ENCODE measurements around the gene D2HGDH. TPM values are rescaled to one million over a fixed set of nuclear protein-coding genes. Genes with fewer than 3 reads are reported as not detected.
"Not testable (repeated sequence)": the region's sequence is repeated elsewhere in the genome, so short reads cannot be mapped to it uniquely, and the experiment has no call there.

The D2HGDH gene
- polyA plus RNA-seq, 1 experiment, result 16.1 TPM

DNA sequence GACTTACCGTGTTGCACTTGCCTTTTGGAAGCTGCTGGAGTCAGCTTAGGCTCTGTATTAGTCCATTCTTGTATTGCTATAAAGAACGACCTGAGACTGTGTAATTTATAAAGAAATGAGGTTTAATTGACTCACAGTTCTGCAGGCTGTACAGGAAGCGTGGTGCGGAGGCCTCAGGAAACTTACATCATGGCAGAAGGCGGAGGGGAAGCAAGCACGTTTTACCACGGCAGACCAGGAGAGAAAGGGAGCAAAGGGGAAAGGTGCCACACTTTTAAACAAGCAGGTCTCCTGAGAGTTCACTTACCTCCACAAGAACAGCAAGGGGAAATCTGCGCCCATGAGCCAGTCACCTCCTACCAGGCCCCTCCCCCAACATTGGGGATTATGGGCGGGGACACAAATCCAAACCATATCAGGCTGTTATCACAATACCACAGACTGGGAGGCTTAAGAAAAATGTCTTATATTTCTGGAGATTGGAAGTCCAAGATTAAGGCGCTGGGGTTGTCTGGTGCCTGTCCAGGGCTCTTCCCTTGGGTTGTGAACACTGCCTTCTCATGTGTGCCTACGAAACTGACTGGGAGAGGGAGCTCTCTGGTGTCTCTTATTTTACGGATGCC is 3.6 kb upstream of the D2HGDH start:
- Histone ChIP-seq H3K4me3 (ENCODE audit: low read depth, low read length) (no peak overlapping the region), H3K27me3 (ENCODE audit: control insufficient read depth, insufficient read depth, low read length) (no peaks in the 10 kb centered on the region), H3K36me3 (ENCODE audit: control insufficient read depth, insufficient read depth, low read length) (no peaks in the 10 kb centered on the region)
- CTCF ChIA-PET, result interaction anchor here (4.9 kb wide), 1 partner anchor 28 kb away, joined by 18 read pairs; the partner anchor contains the start of gene ING5
- POLR2A ChIA-PET, result no interaction called here
- no peak for DNase-seq (ENCODE audit: low read depth)
- TF ChIP-seq, protein P1, sequence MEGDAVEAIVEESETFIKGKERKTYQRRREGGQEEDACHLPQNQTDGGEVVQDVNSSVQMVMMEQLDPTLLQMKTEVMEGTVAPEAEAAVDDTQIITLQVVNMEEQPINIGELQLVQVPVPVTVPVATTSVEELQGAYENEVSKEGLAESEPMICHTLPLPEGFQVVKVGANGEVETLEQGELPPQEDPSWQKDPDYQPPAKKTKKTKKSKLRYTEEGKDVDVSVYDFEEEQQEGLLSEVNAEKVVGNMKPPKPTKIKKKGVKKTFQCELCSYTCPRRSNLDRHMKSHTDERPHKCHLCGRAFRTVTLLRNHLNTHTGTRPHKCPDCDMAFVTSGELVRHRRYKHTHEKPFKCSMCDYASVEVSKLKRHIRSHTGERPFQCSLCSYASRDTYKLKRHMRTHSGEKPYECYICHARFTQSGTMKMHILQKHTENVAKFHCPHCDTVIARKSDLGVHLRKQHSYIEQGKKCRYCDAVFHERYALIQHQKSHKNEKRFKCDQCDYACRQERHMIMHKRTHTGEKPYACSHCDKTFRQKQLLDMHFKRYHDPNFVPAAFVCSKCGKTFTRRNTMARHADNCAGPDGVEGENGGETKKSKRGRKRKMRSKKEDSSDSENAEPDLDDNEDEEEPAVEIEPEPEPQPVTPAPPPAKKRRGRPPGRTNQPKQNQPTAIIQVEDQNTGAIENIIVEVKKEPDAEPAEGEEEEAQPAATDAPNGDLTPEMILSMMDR (IDR thresholded peaks at IDR 0.05; ENCODE audit: insufficient read depth, low read depth, low read length), result no peak

DNA sequence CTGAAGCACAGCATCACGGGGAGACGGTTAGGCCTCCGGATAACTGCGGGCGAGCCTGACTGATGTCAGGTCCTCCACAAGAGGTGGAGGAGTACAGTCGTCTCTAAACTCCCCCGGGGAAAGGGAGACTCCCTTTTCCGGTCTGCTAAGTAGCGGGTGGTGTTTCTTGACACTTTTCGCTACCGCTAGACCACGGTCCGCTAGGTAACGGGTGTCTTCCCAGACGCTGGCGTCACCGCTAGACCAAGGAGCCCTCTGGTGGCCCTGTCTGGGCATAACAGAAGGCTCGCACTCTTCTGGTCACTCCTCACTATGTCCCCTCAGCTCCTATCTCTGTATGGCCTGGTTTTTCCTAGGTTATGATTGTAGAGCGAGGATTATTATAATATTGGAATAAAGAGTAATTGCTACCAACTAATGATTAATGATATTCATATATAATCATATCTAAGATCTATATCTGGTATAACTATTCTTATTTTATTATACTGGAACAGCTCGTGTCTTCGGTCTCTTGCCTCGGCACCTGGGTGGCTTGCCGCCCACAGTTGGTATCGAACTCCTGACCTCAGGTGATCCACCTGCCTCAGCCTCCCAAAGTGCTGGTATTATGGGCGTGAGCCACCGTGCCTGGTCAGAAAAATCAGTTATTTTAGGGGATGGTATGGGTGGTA is 1.8 kb upstream of the D2HGDH start:
- TF ChIP-seq, protein P1 (IDR thresholded peaks at IDR 0.05; ENCODE audit: insufficient read depth, low read depth, low read length), result peak; percentile 38
- H3K4me3 ChIP-seq (ENCODE audit: low read depth, low read length); DNase-seq (ENCODE audit: low read depth); H3K36me3 ChIP-seq (ENCODE audit: control insufficient read depth, insufficient read depth, low read length); H3K27me3 ChIP-seq (ENCODE audit: control insufficient read depth, insufficient read depth, low read length); POLR2A ChIA-PET: not testable (repeated sequence)
- CTCF ChIA-PET, result interaction anchor here (1.3 to 4.9 kb wide), 4 partner anchors 11 to 146 kb away, joined by 3 to 18 read pairs (median 9); partner anchors contain the start of gene ING5

- CTCF ChIA-PET, result interaction anchor here (1.2 to 2.8 kb wide), 7 partner anchors 7 to 145 kb away, joined by 3 to 15 read pairs (median 9); partner anchors contain the start of gene ING5
- H3K36me3 ChIP-seq (ENCODE audit: control insufficient read depth, insufficient read depth, low read length), result peaks cover 3% of the 10 kb centered on the region
- POLR2A ChIA-PET, result no interaction called here
- TF ChIP-seq, protein P1 (IDR thresholded peaks at IDR 0.05; ENCODE audit: insufficient read depth, low read depth, low read length), result no peak
- no peak for DNase-seq (ENCODE audit: low read depth)
- H3K27me3 ChIP-seq (ENCODE audit: control insufficient read depth, insufficient read depth, low read length), result no peaks in the 10 kb centered on the region
- H3K4me3 ChIP-seq (ENCODE audit: low read depth, low read length), result peak overlapping the region; percentile 82
These were observed 831 bp upstream of the D2HGDH start for GRCh38 chr2:241733391-241734207.

- POLR2A ChIA-PET, result no interaction called here
These were observed 293 bp upstream of the D2HGDH start for GRCh38 chr2:241734208-241734466.

More at GRCh38 chr2:241734208-241734466, 293 bp upstream of the D2HGDH start:
- no peak for DNase-seq (ENCODE audit: low read depth)
- no peaks in the 10 kb centered on the region for H3K27me3 ChIP-seq (ENCODE audit: control insufficient read depth, insufficient read depth, low read length)
- peak overlapping the region; percentile 82 for H3K4me3 ChIP-seq (ENCODE audit: low read depth, low read length)
- TF ChIP-seq, protein P1 (IDR thresholded peaks at IDR 0.05; ENCODE audit: insufficient read depth, low read depth, low read length), result peak; percentile 39; the same call in 1 of the 2 replicates
- peaks cover 3% of the 10 kb centered on the region for H3K36me3 ChIP-seq (ENCODE audit: control insufficient read depth, insufficient read depth, low read length)
- CTCF ChIA-PET, result interaction anchor here (1.2 to 2.8 kb wide), 7 partner anchors 8 to 144 kb away, joined by 3 to 15 read pairs (median 9); partner anchors contain the start of gene ING5

All from BJ (cell line).